ENCODE measurements around the gene FGD3. TPM values are rescaled to one million over a fixed set of nuclear protein-coding genes. Genes with fewer than 3 reads are reported as not detected.

The FGD3 gene
- total RNA-seq, 1 donor from 2014 or later = 0.09 TPM

DNA sequence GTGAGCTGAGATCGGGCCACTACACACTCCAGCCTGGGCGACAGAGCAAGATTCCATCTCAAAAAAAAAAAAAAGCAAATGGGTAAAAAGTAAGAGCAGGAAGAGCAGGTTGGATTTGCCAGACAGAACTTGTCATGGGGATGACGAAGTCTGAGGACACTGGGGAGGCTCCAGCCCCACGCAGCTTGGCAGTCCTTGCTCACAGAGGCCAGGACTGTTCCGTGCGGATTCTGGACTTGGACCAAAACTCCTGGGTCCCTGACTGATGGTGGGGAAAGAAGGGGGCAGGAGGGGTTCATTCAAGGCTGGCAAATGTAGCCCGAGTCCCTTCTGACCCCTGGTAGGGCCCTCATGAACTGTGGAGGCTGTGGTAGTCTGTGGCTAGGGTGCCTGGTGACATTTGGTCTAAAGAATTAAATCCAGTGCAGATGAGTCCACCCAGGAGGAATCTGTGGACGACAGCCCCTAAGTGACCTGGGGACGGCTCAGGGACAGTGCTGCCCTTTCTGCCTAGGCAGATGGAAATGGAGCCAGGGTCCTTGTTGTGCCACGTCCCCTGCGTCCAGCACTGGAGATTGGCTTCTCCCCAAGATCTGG is 3.1 kb downstream of the FGD3 start:
- Histone ChIP-seq H3K79me2 (ENCODE audit: insufficient read depth, low read length) (no peaks in the 10 kb centered on the region), H3K27ac (ENCODE audit: low read depth, low read length) (no peak overlapping the region), H2AFZ (ENCODE audit: low read depth, low read length) (no peak overlapping the region), H3K4me3 (ENCODE audit: insufficient read depth, low read depth, low read length) (no peak overlapping the region), H3K27me3 (ENCODE audit: insufficient read depth, low read length) (peaks cover 13% of the 10 kb centered on the region), H3K9me3 (ENCODE audit: insufficient read depth, low read depth, low read length) (no peaks in the 10 kb centered on the region), H3K9ac (ENCODE audit: low read length) (no peak overlapping the region), H4K20me1 (ENCODE audit: insufficient read depth, low read length) (no peaks in the 10 kb centered on the region), H3K36me3 (ENCODE audit: insufficient read depth, low read length) (no peaks in the 10 kb centered on the region), H3K4me1 (ENCODE audit: insufficient read depth, low read length) (peaks cover 11% of the 10 kb centered on the region), H3K4me2 (ENCODE audit: low read length) (no peak overlapping the region)
- no peak for DNase-seq (ENCODE audit: low read depth)
- H3K36me3 Mint-ChIP-seq (ENCODE audit: low read depth, unreplicated experiment) = no peaks in the 10 kb centered on the region
- no peak overlapping the region for H3K27ac Mint-ChIP-seq (ENCODE audit: unreplicated experiment)
- no peak for TF ChIP-seq EZH2 (IDR thresholded peaks at IDR 0.05; ENCODE audit: insufficient read depth, low read length)
- TF ChIP-seq, protein P1, sequence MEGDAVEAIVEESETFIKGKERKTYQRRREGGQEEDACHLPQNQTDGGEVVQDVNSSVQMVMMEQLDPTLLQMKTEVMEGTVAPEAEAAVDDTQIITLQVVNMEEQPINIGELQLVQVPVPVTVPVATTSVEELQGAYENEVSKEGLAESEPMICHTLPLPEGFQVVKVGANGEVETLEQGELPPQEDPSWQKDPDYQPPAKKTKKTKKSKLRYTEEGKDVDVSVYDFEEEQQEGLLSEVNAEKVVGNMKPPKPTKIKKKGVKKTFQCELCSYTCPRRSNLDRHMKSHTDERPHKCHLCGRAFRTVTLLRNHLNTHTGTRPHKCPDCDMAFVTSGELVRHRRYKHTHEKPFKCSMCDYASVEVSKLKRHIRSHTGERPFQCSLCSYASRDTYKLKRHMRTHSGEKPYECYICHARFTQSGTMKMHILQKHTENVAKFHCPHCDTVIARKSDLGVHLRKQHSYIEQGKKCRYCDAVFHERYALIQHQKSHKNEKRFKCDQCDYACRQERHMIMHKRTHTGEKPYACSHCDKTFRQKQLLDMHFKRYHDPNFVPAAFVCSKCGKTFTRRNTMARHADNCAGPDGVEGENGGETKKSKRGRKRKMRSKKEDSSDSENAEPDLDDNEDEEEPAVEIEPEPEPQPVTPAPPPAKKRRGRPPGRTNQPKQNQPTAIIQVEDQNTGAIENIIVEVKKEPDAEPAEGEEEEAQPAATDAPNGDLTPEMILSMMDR (IDR thresholded peaks at IDR 0.05; ENCODE audit: insufficient read depth, low read depth, low read length) = no peak
- H3K4me1 Mint-ChIP-seq (ENCODE audit: low read depth, unreplicated experiment) = peaks cover 11% of the 10 kb centered on the region
- H3K27me3 Mint-ChIP-seq (ENCODE audit: low read depth, unreplicated experiment) = peaks cover 31% of the 10 kb centered on the region
- H3K4me3 Mint-ChIP-seq (ENCODE audit: unreplicated experiment) = no peak overlapping the region
- H3K9me3 Mint-ChIP-seq (ENCODE audit: unreplicated experiment) = peaks cover 3% of the 10 kb centered on the region
- FAIRE-seq = no peak

DNA sequence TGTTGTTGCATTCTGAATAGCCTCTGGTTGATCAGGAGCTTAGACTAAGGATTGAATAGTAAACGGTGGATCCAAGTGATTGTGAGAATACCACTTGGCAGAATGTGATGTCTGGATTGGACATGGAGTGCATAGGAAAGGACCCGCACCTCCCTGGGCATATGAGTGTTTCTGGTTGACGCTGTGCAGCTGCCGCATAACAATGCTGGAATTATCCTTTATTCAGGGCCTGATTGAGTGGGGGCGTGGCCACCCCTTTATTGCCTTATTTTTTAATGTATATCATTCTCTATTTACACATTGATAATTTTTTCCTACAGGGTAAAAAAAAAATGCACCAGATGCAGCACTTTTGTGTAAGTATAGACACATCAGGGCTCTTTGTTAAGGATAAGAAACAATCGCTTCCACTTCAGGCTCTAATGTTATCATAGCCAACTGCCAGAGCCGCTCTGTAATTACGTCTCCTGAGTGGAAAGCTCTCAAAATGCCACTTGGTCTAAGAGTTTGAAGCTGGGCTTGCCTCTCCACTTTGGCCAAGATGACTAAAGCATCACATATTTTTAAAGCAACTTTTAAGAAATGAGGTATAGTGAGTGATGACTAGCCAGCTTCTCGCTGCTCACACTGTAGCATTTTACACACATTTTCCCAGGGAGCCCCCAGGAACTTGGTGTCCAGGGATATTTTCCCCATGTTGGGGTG is 5.7 kb downstream of the FGD3 start:
- FAIRE-seq = no peak
- Histone ChIP-seq H3K9me3 (ENCODE audit: insufficient read depth, low read depth, low read length) (no peaks in the 10 kb centered on the region), H3K27ac (ENCODE audit: low read depth, low read length) (no peak overlapping the region), H3K4me3 (ENCODE audit: insufficient read depth, low read depth, low read length) (no peak overlapping the region), H3K4me1 (ENCODE audit: insufficient read depth, low read length) (peaks cover 11% of the 10 kb centered on the region), H3K9ac (ENCODE audit: low read length) (no peak overlapping the region), H3K27me3 (ENCODE audit: insufficient read depth, low read length) (peaks cover 5% of the 10 kb centered on the region), H2AFZ (ENCODE audit: low read depth, low read length) (no peak overlapping the region), H3K4me2 (ENCODE audit: low read length) (peak overlapping the region; percentile 70), H3K36me3 (ENCODE audit: insufficient read depth, low read length) (no peaks in the 10 kb centered on the region), H4K20me1 (ENCODE audit: insufficient read depth, low read length) (no peaks in the 10 kb centered on the region), H3K79me2 (ENCODE audit: insufficient read depth, low read length) (no peaks in the 10 kb centered on the region)
- Mint-ChIP-seq H3K9me3 (ENCODE audit: unreplicated experiment) (no peaks in the 10 kb centered on the region), H3K36me3 (ENCODE audit: low read depth, unreplicated experiment) (no peaks in the 10 kb centered on the region), H3K27ac (ENCODE audit: unreplicated experiment) (no peak overlapping the region), H3K27me3 (ENCODE audit: low read depth, unreplicated experiment) (peaks cover 27% of the 10 kb centered on the region), H3K4me3 (ENCODE audit: unreplicated experiment) (no peak overlapping the region), H3K4me1 (ENCODE audit: low read depth, unreplicated experiment) (peaks cover 11% of the 10 kb centered on the region)
- DNase-seq (ENCODE audit: low read depth) = peak; percentile 52
- TF ChIP-seq EZH2 (IDR thresholded peaks at IDR 0.05; ENCODE audit: insufficient read depth, low read length) = no peak
- TF ChIP-seq, protein P1 (IDR thresholded peaks at IDR 0.05; ENCODE audit: insufficient read depth, low read depth, low read length) = no peak

All from astrocyte (in vitro differentiated cells and primary cell).